Stomach (tissue), 4 donors: ENCODE data around the gene VIT.

Experiments used
- CTCF ChIP-seq, 7 experiments: fragments of 450-650 bp in 4 of 7; fragments of 200-600 bp in 3 of 7; sonication (generic) in 3 of 7; IDR thresholded peaks; one replicate each; pipeline ENCODE4 v1.5.1; 2016 to 2019; ENCODE audit warnings: antibody characterized with exemption in 7 of 7, control low read depth in 2 of 7, mild to moderate bottlenecking in 1 of 7
- EP300 ChIP-seq: sonication (generic); formaldehyde crosslinking; IDR thresholded peaks from one replicate; pipeline ENCODE4 v1.6.1; 2017; ENCODE audit warnings: antibody characterized with exemption
- POLR2A ChIP-seq, 4 donors: fragments of 450-650 bp; IDR thresholded peaks; one replicate each; pipeline ENCODE4 v1.6.1; 2016; ENCODE audit warnings: antibody characterized with exemption in 4 of 4, control low read depth in 2 of 4, mild to moderate bottlenecking in 1 of 4, moderate library complexity in 1 of 4
- POLR2AphosphoS5 ChIP-seq, 3 donors: sonication (generic); formaldehyde crosslinking; IDR thresholded peaks; one replicate each; pipeline ENCODE4 v1.6.1; 2016; ENCODE audit warnings: antibody characterized with exemption in 3 of 3

DNA sequence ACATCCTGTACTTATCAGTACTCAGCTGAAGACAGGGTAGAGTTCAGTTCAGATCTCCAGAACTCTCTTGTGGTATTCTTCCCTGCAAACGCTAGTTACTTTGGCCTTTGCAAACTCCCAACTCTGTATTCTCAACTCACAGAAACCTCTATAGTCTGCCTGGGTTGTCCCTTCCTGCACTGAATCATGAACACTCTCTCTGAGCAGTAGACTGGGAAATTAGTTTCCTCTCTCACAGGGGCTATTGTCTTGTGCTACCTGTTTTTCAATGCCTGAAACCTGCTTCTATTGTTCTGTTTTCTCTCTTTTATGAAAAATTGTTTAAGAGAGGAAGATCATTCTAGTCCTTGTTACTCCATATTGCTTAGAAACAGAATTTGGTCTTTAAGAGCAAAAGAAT, 134.7 kb downstream of the VIT start:
- TF ChIP-seq CTCF (IDR thresholded peaks at IDR 0.05) (no peak), POLR2A (IDR thresholded peaks at IDR 0.05) (no peak), EP300 (no peak), POLR2AphosphoS5 (IDR thresholded peaks at IDR 0.05) (no peak)
